ENCODE results near the gene ASB5. TPM values are rescaled to one million over a fixed set of nuclear protein-coding genes. Genes with fewer than 3 reads are reported as not detected.

The ASB5 gene
- total and polyA plus RNA-seq, 2 of the 8 experiments (the other 6 are each of a cell fraction or from before 2014, with no cell fraction given) = 0.02 TPM; not detected in 1

- TF ChIP-seq RXRA (IDR thresholded peaks at IDR 0.05; ENCODE audit: insufficient read depth, low read depth, low read length) (no peak), HDAC6 (IDR thresholded peaks at IDR 0.05; ENCODE audit: low read depth, low read length) (no peak)
These were observed 31.0 kb upstream of the ASB5 start (continued) for GRCh38 chr4:176300036-176300435.

Data from H1 (cell line).